Mucosa of stomach (tissue), 1 donor: Measurements from ENCODE around the gene ITSN1.

ENCODE experiments used
- H3K27me3 ChIP-seq: one replicate; pipeline ENCODE4 v1.7.0; 2013; ENCODE audit warnings: mild to moderate bottlenecking, low read length; ENCODE audit not compliant: control insufficient read depth, insufficient read depth
- H3K36me3 ChIP-seq: one replicate; pipeline ENCODE4 v1.7.0; 2013; ENCODE audit warnings: low read length; ENCODE audit not compliant: control insufficient read depth, insufficient read depth
- H3K4me1 ChIP-seq: one replicate; pipeline ENCODE4 v1.7.0; 2013; ENCODE audit warnings: mild to moderate bottlenecking, low read length; ENCODE audit not compliant: control insufficient read depth, insufficient read depth
- H3K4me3 ChIP-seq: one replicate; pipeline ENCODE4 v1.7.0; 2013; ENCODE audit warnings: low read length
- H3K9ac ChIP-seq: one replicate; pipeline ENCODE4 v1.7.0; 2013; ENCODE audit warnings: mild to moderate bottlenecking, low read length, moderate library complexity
- H3K9me3 ChIP-seq: one replicate; pipeline ENCODE4 v1.7.0; 2013; ENCODE audit warnings: mild to moderate bottlenecking, low read length, moderate library complexity; ENCODE audit not compliant: control insufficient read depth
- donor health status: Pancreatic carcinoma.

The ITSN1 gene

DNA sequence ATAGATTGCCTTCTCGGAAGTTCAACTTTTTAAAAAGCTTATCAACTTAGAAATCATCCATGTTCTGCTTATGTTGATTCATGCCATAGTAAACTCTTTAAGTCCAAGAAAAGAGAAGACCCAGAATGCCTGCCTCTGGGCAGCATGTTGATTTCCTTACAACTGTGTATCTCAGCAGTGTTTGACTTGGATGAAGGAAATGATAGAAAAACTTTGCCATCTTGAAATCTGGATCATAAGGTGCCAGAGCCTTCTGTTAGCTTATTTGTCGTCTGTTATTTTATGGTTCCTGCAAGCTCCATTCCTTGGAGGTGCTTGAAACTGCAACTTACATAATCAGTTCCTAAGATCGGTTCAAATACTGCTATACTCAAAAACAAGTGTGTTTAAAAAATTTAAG, 148.8 kb downstream of the ITSN1 start:
- H3K9ac ChIP-seq: no peak overlapping the region
- H3K27me3 ChIP-seq: no peaks in the 10 kb centered on the region
- no peaks in the 10 kb centered on the region for H3K36me3 ChIP-seq
- H3K4me3 ChIP-seq: no peak overlapping the region
- H3K9me3 ChIP-seq: no peaks in the 10 kb centered on the region
- H3K4me1 ChIP-seq: no peaks in the 10 kb centered on the region

DNA sequence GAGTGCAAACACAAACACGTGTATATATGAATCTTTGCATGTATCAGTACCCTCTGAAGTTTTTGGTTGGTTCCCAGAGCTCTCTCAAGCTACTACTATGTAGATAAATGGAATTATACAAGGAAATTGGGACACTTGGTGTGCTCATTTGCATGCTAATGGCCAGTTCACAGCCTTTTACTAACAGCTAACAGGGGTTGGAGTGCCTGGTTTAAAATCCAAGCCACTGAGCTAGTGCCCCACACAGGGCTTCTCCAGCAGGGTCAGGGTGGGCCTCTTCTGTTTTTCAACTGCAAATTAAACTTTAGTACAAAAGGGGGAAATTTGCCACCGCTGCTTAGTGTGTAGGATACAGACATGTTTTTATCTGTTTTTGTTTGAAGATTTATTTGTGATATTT, 152.3 kb downstream of the ITSN1 start:
- H3K27me3 ChIP-seq: no peaks in the 10 kb centered on the region
- no peaks in the 10 kb centered on the region for H3K4me1 ChIP-seq
- H3K4me3 ChIP-seq: no peak overlapping the region
- H3K9ac ChIP-seq: no peak overlapping the region
- peaks cover 3% of the 10 kb centered on the region for H3K36me3 ChIP-seq
- no peaks in the 10 kb centered on the region for H3K9me3 ChIP-seq

GRCh38 chr21:33797565-33797964, 155.3 kb downstream of the ITSN1 start:
- Histone ChIP-seq H3K27me3 (no peaks in the 10 kb centered on the region), H3K4me3 (no peak overlapping the region), H3K9me3 (no peaks in the 10 kb centered on the region), H3K36me3 (peaks cover 4% of the 10 kb centered on the region), H3K9ac (no peak overlapping the region), H3K4me1 (no peaks in the 10 kb centered on the region)

GRCh38 chr21:33799378-33800090, 157.2 kb downstream of the ITSN1 start:
- no peaks in the 10 kb centered on the region for H3K9me3 ChIP-seq
- H3K9ac ChIP-seq: no peak overlapping the region
- H3K4me3 ChIP-seq: no peak overlapping the region
- no peaks in the 10 kb centered on the region for H3K27me3 ChIP-seq
- no peaks in the 10 kb centered on the region for H3K4me1 ChIP-seq
- peaks cover 4% of the 10 kb centered on the region for H3K36me3 ChIP-seq

GRCh38 chr21:33800753-33801423, 158.6 kb downstream of the ITSN1 start:
- Histone ChIP-seq H3K4me3 (no peak overlapping the region), H3K27me3 (no peaks in the 10 kb centered on the region), H3K9me3 (no peaks in the 10 kb centered on the region), H3K4me1 (no peaks in the 10 kb centered on the region), H3K36me3 (peaks cover 4% of the 10 kb centered on the region), H3K9ac (no peak overlapping the region)

DNA sequence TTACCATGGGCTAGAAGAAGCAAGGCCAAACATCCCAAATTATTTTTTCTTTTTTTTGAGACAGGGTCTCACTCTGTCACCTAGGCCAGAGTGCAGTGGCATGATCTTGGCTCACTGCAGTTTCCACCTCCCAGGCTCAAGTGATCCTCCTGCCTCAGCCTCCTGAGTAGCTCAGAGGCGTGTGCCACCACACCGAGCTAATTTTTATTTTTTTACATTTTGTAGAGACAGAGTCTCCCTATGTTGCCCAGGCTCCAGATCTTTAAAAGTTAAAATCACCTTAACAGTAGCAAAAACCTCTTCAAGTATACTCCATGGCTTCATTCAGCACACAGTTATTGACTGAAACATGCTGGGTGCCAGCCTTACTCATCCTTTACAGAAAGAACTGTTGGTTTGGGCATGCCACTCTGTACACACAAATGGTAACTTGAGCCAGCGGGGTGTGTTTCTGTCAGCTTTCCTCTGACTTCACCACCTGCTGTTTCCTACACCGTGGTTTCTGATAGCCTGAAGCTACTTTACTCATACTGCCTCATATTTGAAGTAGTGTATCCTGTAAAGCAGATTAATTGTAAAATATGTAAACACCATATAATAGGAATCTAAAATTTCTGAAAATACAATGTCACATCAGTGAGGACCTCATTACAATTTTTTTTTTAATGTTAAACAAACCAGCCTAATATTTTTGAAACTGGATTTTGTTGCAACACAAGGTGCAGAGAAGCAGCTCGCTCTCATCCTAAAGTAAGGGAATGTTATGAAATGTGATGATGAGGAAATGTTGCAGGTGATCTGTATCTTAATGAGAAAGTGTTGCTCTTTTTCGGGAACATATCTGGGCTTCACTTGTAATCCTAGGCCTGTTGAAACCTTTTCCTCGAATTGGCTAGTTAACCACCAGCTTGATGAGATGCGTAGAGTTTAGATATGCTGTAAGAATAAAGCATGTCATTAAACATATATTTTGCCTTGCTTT, 159.4 kb downstream of the ITSN1 start:
- no peaks in the 10 kb centered on the region for H3K9me3 ChIP-seq
- H3K4me3 ChIP-seq: no peak overlapping the region
- H3K4me1 ChIP-seq: no peaks in the 10 kb centered on the region
- no peak overlapping the region for H3K9ac ChIP-seq
- H3K36me3 ChIP-seq: peaks cover 4% of the 10 kb centered on the region
- no peaks in the 10 kb centered on the region for H3K27me3 ChIP-seq

GRCh38 chr21:33802481-33802880, 160.2 kb downstream of the ITSN1 start:
- Histone ChIP-seq H3K36me3 (peaks cover 4% of the 10 kb centered on the region), H3K9me3 (no peaks in the 10 kb centered on the region), H3K4me1 (no peaks in the 10 kb centered on the region), H3K9ac (no peak overlapping the region), H3K27me3 (no peaks in the 10 kb centered on the region), H3K4me3 (no peak overlapping the region)

- H3K27me3 ChIP-seq: no peaks in the 10 kb centered on the region
- H3K36me3 ChIP-seq: peaks cover 2% of the 10 kb centered on the region
- H3K9me3 ChIP-seq: no peaks in the 10 kb centered on the region
- H3K4me3 ChIP-seq: no peak overlapping the region
- no peak overlapping the region for H3K9ac ChIP-seq
- H3K4me1 ChIP-seq: peaks cover 11% of the 10 kb centered on the region
These were observed 166.5 kb downstream of the ITSN1 start for GRCh38 chr21:33808715-33809367.

DNA sequence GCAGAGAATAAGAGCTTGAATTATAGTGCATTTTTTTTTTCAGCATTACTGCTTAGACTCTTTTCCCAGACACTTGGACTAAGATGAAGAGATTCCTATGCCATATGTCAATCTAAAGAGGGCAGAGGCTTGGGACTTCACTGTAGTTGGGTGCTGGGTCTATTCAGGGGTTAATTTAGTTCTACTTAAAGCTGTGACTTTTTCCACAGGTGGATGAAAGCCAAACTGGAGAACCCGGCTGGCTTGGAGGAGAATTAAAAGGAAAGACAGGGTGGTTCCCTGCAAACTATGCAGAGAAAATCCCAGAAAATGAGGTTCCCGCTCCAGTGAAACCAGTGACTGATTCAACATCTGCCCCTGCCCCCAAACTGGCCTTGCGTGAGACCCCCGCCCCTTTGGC, 168.5 kb downstream of the ITSN1 start:
- Histone ChIP-seq H3K36me3 (peaks cover 3% of the 10 kb centered on the region), H3K27me3 (no peaks in the 10 kb centered on the region), H3K4me1 (peaks cover 11% of the 10 kb centered on the region), H3K4me3 (no peak overlapping the region), H3K9me3 (no peaks in the 10 kb centered on the region), H3K9ac (no peak overlapping the region)

GRCh38 chr21:33811167-33812010, 169.1 kb downstream of the ITSN1 start:
- H3K9me3 ChIP-seq: no peaks in the 10 kb centered on the region
- peaks cover 11% of the 10 kb centered on the region for H3K4me1 ChIP-seq
- no peaks in the 10 kb centered on the region for H3K27me3 ChIP-seq
- H3K4me3 ChIP-seq: no peak overlapping the region
- peaks cover 3% of the 10 kb centered on the region for H3K36me3 ChIP-seq
- H3K9ac ChIP-seq: no peak overlapping the region

DNA sequence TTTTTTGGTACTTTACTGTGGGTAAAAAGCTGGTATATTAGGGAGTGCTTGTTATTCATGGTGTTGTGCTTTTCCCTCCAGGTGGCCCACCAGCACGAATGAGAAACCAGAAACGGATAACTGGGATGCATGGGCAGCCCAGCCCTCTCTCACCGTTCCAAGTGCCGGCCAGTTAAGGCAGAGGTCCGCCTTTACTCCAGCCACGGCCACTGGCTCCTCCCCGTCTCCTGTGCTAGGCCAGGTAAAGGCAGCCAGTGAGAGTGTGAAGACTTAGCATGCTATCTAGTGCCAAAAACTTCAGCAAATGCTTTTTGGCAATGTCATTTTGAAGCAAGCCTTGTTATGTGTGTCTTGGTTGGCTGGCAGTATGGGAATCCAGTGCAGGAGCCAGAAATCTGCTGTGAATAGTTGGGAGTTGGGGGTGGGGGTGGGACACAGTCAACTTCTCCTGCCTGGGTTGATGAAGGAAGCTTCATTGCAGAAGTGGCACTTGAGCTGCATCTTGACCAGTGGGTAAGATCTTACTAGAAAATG, 171.6 kb downstream of the ITSN1 start:
- Histone ChIP-seq H3K9ac (no peak overlapping the region), H3K9me3 (no peaks in the 10 kb centered on the region), H3K4me1 (peaks cover 11% of the 10 kb centered on the region), H3K36me3 (peaks cover 3% of the 10 kb centered on the region), H3K4me3 (no peak overlapping the region), H3K27me3 (no peaks in the 10 kb centered on the region)
